H1 (cell line): ENCODE results near the gene RXRA. TPM values are rescaled to one million over a fixed set of nuclear protein-coding genes. Genes with fewer than 3 reads are reported as not detected.

ENCODE experiments used
- CTCF ChIA-PET: fragments of 300-600 bp; sonication (Branson Sonifier 250); formaldehyde crosslinking; loops from one replicate; lab custom pipeline; 2021; ENCODE audit not compliant: partially characterized antibody; lab: Charles Lee
- POLR2A ChIA-PET: fragments of 300-600 bp; sonication (Branson Sonifier 250); formaldehyde crosslinking; loops from one replicate; lab custom pipeline; 2021; ENCODE audit warnings: inconsistent platforms; ENCODE audit not compliant: partially characterized antibody; lab: Charles Lee
- DNase-seq, 2 experiments: peaks; one replicate each; pipeline versions ENCODE4 v3.0.0 to v3.0.0-alpha.2; 2010 to 2022; ENCODE audit warnings: low spot score in 2 of 2, low read depth in 1 of 2, mixed read lengths in 1 of 2
- FAIRE-seq: peaks from 2 replicates; lab custom pipeline; 2011; peaks lifted over from hg19 to GRCh38; lab: Jason Lieb, UNC
- H2AFZ ChIP-seq: 2 replicates; pipeline ENCODE4 v1.8.1; 2012; ENCODE audit warnings: low read length, inconsistent platforms
- H2AK5ac ChIP-seq: 2 replicates; pipeline ENCODE4 v1.6.1; 2013; ENCODE audit warnings: low read depth, low read length
- H2BK120ac ChIP-seq: replicated peaks from 2 replicates; pipeline ENCODE3; 2013; ENCODE audit warnings: low read depth, low read length, inconsistent platforms
- H2BK12ac ChIP-seq: 2 replicates; pipeline ENCODE4 v1.6.1; 2013; ENCODE audit warnings: low read depth, low read length
- H2BK15ac ChIP-seq: 2 replicates; pipeline ENCODE4 v1.6.1; 2013; ENCODE audit warnings: low read length
- H2BK20ac ChIP-seq: 2 replicates; pipeline ENCODE4 v1.6.1; 2013; ENCODE audit warnings: low read length
- H2BK5ac ChIP-seq: 2 replicates; pipeline ENCODE4 v1.6.1; 2013; ENCODE audit warnings: low read depth, low read length
- H3K14ac ChIP-seq: 2 replicates; pipeline ENCODE4 v1.6.1; 2013; ENCODE audit warnings: inconsistent platforms; ENCODE audit not compliant: insufficient read length
- H3K18ac ChIP-seq: 2 replicates; pipeline ENCODE4 v1.6.1; 2013; ENCODE audit warnings: low read length; ENCODE audit errors: extremely low read depth
- H3K23ac ChIP-seq: 2 replicates; pipeline ENCODE4 v1.6.1; 2013; ENCODE audit warnings: inconsistent platforms; ENCODE audit not compliant: insufficient read length
- H3K23me2 ChIP-seq: 2 replicates; pipeline ENCODE4 v1.6.1; 2013; ENCODE audit warnings: low read depth, low read length
- H3K27ac ChIP-seq: 2 replicates; pipeline ENCODE4 v1.6.1; 2011; ENCODE audit warnings: low read depth, low read length, inconsistent platforms
- H3K27me3 ChIP-seq, 4 experiments: replicated peaks in 1 of 4; 1 replicate in 1 of 4; 2 replicates in 3 of 4; pipeline versions ENCODE4 v1.6.1 to v1.8.1; 2011 to 2013; ENCODE audit warnings: low read length in 3 of 4, mild to moderate bottlenecking in 3 of 4, inconsistent platforms in 2 of 4, mixed read lengths in 2 of 4, moderate library complexity in 1 of 4; ENCODE audit not compliant: control insufficient read depth in 3 of 4, insufficient read depth in 3 of 4; ENCODE audit errors: extremely low read depth in 1 of 4
- H3K36me3 ChIP-seq, 4 experiments: 2 replicates each; pipeline versions ENCODE4 v1.6.1 to v1.8.1; 2011 to 2013; ENCODE audit warnings: mild to moderate bottlenecking in 4 of 4, low read length in 3 of 4, moderate library complexity in 2 of 4, control low read depth in 1 of 4, inconsistent platforms in 1 of 4; ENCODE audit not compliant: insufficient read depth in 4 of 4, control insufficient read depth in 2 of 4
- H3K4ac ChIP-seq: replicated peaks from 2 replicates; pipeline ENCODE3; 2013; ENCODE audit warnings: low read length, low read depth, mixed read lengths, inconsistent platforms; ENCODE audit not compliant: insufficient read length
- H3K4me1 ChIP-seq, 4 experiments: replicated peaks in 1 of 4; 1 replicate in 1 of 4; 2 replicates in 3 of 4; pipeline versions ENCODE4 v1.6.1 to v1.8.1; 2011 to 2013; ENCODE audit warnings: low read length in 3 of 4, inconsistent platforms in 2 of 4, mixed read lengths in 1 of 4; ENCODE audit not compliant: insufficient read depth in 4 of 4, control insufficient read depth in 3 of 4
- H3K4me2 ChIP-seq, 2 experiments: 2 replicates each; pipeline versions ENCODE4 v1.6.1 to v1.8.1; 2011 to 2013; ENCODE audit warnings: low read depth in 2 of 2, low read length in 2 of 2, control low read depth in 1 of 2, inconsistent platforms in 1 of 2, mild to moderate bottlenecking in 1 of 2; ENCODE audit not compliant: insufficient read depth in 1 of 2
- H3K4me3 ChIP-seq, 4 experiments: fragments of 200-600, 300-600 bp in 1 of 4; sonication (generic), shearing (Covaris generic), sonication (Bioruptor Twin) in 1 of 4; 2 replicates each; pipeline versions ENCODE4 v1.5.1 to v1.8.1; 2011 to 2016; ENCODE audit warnings: low read length in 4 of 4, low read depth in 3 of 4, control low read depth in 2 of 4, inconsistent platforms in 2 of 4, mild to moderate bottlenecking in 2 of 4, mixed read lengths in 1 of 4, moderate library complexity in 1 of 4; ENCODE audit not compliant: insufficient read depth in 2 of 4; ENCODE audit errors: extremely low read depth in 1 of 4
- H3K56ac ChIP-seq: replicated peaks from 2 replicates; pipeline ENCODE3; 2013; ENCODE audit warnings: low read depth, mild to moderate bottlenecking, mixed read lengths, low read length, inconsistent platforms; ENCODE audit not compliant: insufficient read length
- H3K79me1 ChIP-seq: 2 replicates; pipeline ENCODE4 v1.6.1; 2013; ENCODE audit warnings: low read depth, low read length, control low read depth
- H3K79me2 ChIP-seq, 2 experiments: 2 replicates each; pipeline versions ENCODE4 v1.6.1 to v1.8.1; 2012 to 2013; ENCODE audit warnings: low read length in 2 of 2, mild to moderate bottlenecking in 2 of 2, inconsistent platforms in 1 of 2; ENCODE audit not compliant: insufficient read depth in 2 of 2, control insufficient read depth in 1 of 2
- H3K9ac ChIP-seq, 4 experiments: replicated peaks in 1 of 4; 1 replicate in 1 of 4; 2 replicates in 3 of 4; pipeline versions ENCODE4 v1.6.1 to v1.8.1; 2011 to 2013; ENCODE audit warnings: low read depth in 3 of 4, low read length in 3 of 4, control low read depth in 2 of 4, mild to moderate bottlenecking in 2 of 4, moderate library complexity in 2 of 4, inconsistent platforms in 1 of 4; ENCODE audit errors: extremely low read depth in 1 of 4
- H3K9me3 ChIP-seq, 2 experiments: 2 replicates each; pipeline versions ENCODE4 v1.6.1 to v1.8.1; 2012 to 2013; ENCODE audit warnings: mild to moderate bottlenecking in 2 of 2, moderate library complexity in 2 of 2, control low read depth in 1 of 2, inconsistent platforms in 1 of 2, low read depth in 1 of 2, low read length in 1 of 2, mixed read lengths in 1 of 2; ENCODE audit not compliant: insufficient read depth in 2 of 2
- H4K20me1 ChIP-seq, 2 experiments: replicated peaks in 1 of 2; 2 replicates each; pipeline versions ENCODE3 to v1.8.1; 2011 to 2013; ENCODE audit warnings: inconsistent platforms in 2 of 2, low read length in 2 of 2, mild to moderate bottlenecking in 1 of 2; ENCODE audit not compliant: insufficient read depth in 2 of 2, control insufficient read depth in 1 of 2
- H4K5ac ChIP-seq: 2 replicates; pipeline ENCODE4 v1.6.1; 2013; ENCODE audit warnings: low read length, low read depth, mixed read lengths, inconsistent platforms; ENCODE audit not compliant: insufficient read length
- H4K8ac ChIP-seq: 2 replicates; pipeline ENCODE4 v1.8.0; 2013; ENCODE audit warnings: mild to moderate bottlenecking, moderate library complexity, low read length, inconsistent platforms; ENCODE audit not compliant: insufficient read depth; ENCODE audit errors: extremely low read depth
- H4K91ac ChIP-seq: replicated peaks from 2 replicates; pipeline ENCODE3; 2013; ENCODE audit warnings: low read length, mixed read lengths, inconsistent platforms; ENCODE audit not compliant: insufficient read length
- BRCA1 ChIP-seq: IDR thresholded peaks from 2 replicates; pipeline ENCODE4 v1.6.1; 2012; ENCODE audit warnings: low read depth, low read length, improper control_type of control experiment
- CHD1 ChIP-seq: IDR thresholded peaks from 2 replicates; pipeline ENCODE4 v1.6.1; 2012; ENCODE audit warnings: low read depth, low read length, improper control_type of control experiment
- CHD2 ChIP-seq: IDR thresholded peaks from 2 replicates; pipeline ENCODE4 v1.6.1; 2012; ENCODE audit warnings: low read length, improper control_type of control experiment
- EZH2 ChIP-seq: fragments of 200-600 bp; sonication (generic); IDR thresholded peaks from 2 replicates; pipeline ENCODE4 v1.7.1; 2012; ENCODE audit warnings: low read depth, mild to moderate bottlenecking, moderate library complexity, low read length, inconsistent platforms; ENCODE audit not compliant: severe bottlenecking
- PHF8 ChIP-seq: fragments of 200-600 bp; sonication (generic); conservative IDR thresholded peaks from 2 replicates; pipeline ENCODE4 v1.7.1; 2012; ENCODE audit warnings: low read depth, mild to moderate bottlenecking, inconsistent platforms, low read length, moderate library complexity
- RAD21 ChIP-seq, 2 experiments: IDR thresholded peaks in 1 of 2; conservative IDR thresholded peaks in 1 of 2; 2 replicates each; pipeline ENCODE4 v1.6.1; 2011; ENCODE audit warnings: low read depth in 2 of 2, low read length in 2 of 2, improper control_type of control experiment in 1 of 2, inconsistent platforms in 1 of 2, mild to moderate bottlenecking in 1 of 2, moderate library complexity in 1 of 2
- RNF2 ChIP-seq: fragments of 200-900, 300-1000 bp; sonication (generic); IDR thresholded peaks from 2 replicates; pipeline ENCODE4 v1.7.1; 2016; ENCODE audit warnings: borderline replicate concordance, low read depth, mild to moderate bottlenecking, antibody characterized with exemption, low read length; ENCODE audit not compliant: poor library complexity, severe bottlenecking; ENCODE audit errors: missing control alignments
- RXRA ChIP-seq: IDR thresholded peaks from 2 replicates; pipeline ENCODE4 v1.6.1; 2011; ENCODE audit warnings: low read depth, mild to moderate bottlenecking, low read length, moderate library complexity; ENCODE audit not compliant: insufficient read depth
- SIX5 ChIP-seq: IDR thresholded peaks from 2 replicates; pipeline ENCODE4 v1.6.1; 2011; ENCODE audit warnings: mild to moderate bottlenecking, low read depth, low read length
- TBP ChIP-seq: IDR thresholded peaks from 2 replicates; pipeline ENCODE4 v1.6.1; 2011; ENCODE audit warnings: low read depth, low read length, improper control_type of control experiment
- WGBS, 2 experiments: shearing (Covaris generic) in 1 of 2; methylation state at CpG; one replicate each; pipeline versions ENCODE4 v1.1.6 to v1.1.7; 2013 to 2015; ENCODE audit warnings: low lambda C conversion rate in 2 of 2, mixed read lengths in 2 of 2, inconsistent platforms in 1 of 2, low coverage in 1 of 2, missing lambda C conversion rate in 1 of 2; ENCODE audit not compliant: insufficient replicate concordance in 2 of 2, insufficient coverage in 1 of 2, insufficient read length in 1 of 2; ENCODE audit errors: extremely low coverage in 1 of 2, missing lambda C conversion rate in 1 of 2; 5-methylcytosine and 5-hydroxymethylcytosine counted together
- polyA plus RNA-seq, 7 experiments: library from polyadenylated mRNA; depleted of rRNA in 3 of 7; stranded (reverse) in 5 of 7; unstranded in 2 of 7; fragments of >200 nt in 5 of 7; fragments of 200-250 nt in 2 of 7; gene quantifications; 1 replicate in 5 of 7; 2 replicates in 1 of 7; 4 replicates in 1 of 7; pipeline versions ENCODE4 v1.2.1 to v1.2.3, GENCODE V29; 2011 to 2013; ENCODE audit warnings: missing spikeins in 2 of 7, mixed read lengths in 2 of 7
- total RNA-seq: library from RNA; stranded (reverse); fragmentation: NEBNext Ultra II Directional; extraction: Animal tissue kit (Norgen Biotek cat#: 25700); gene quantifications from 2 replicates; pipeline ENCODE4 v1.2.1, GENCODE V29; 2021
- TF ChIP-seq, protein P1 (sequence below): IDR thresholded peaks from 2 replicates; pipeline ENCODE4 v1.6.1; 2011; ENCODE audit warnings: low read length, improper control_type of control experiment

The RXRA gene
- total and polyA plus RNA-seq, 2 of the 8 experiments (the other 6 are each of a cell fraction or from before 2014, with no cell fraction given), result 9.8 to 29.4 TPM

DNA sequence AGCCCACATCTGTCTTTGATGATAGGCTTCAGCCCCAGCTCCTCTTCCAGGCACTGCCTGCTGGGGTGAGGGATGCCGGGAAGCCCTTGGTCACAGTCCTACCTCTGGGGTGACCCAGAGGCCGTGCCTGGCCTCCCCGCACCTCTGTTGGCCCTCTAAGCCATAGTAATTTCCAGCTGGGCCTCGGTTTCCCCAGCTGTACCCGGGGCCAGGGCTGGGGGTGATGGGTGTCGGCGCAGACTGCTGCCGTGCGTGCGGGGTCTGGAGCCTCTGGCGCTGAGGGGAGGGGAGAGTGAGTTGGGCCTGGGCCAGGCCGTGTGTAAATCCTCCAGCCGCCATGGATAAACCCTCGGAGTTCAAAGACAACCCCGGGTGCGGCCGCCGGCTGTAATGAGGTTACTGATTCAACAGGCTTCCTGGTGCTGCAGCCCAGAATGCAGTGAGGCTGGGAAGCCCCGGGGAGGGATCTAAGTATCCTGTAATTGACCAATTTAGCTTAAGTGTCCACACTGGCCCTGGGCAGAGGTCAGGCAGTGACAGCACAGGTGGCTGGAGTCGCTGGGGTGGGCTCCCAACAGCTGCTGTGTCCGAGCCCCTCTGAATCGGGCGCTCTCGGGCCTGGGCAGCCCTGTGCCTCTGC is 7.1 kb downstream of the RXRA start:
- Histone ChIP-seq H4K8ac (peak overlapping the region; percentile 73; the same call in 1 of the 2 replicates), H3K36me3 (no peaks in the 10 kb centered on the region), H3K4me1 (peaks cover 0 to 18% (median 7%) of the 10 kb centered on the region in 4 experiments; a peak in 4 of 7 replicates), H3K4me3 (no peak overlapping the region), H4K91ac (no peak overlapping the region), H3K27ac (no peak overlapping the region), H4K20me1 (peaks cover 20 to 31% of the 10 kb centered on the region in 2 experiments), H2BK12ac (no peak overlapping the region), H3K9ac (no peak overlapping the region), H3K18ac (no peak overlapping the region), H3K56ac (no peak overlapping the region), H3K14ac (no peak overlapping the region), H2BK120ac (no peak overlapping the region), H2AFZ (no peak overlapping the region), H3K4ac (no peak overlapping the region), H2AK5ac (no peak overlapping the region), H3K79me2 (peaks cover 8 to 96% of the 10 kb centered on the region in 2 experiments; a peak in 3 of 4 replicates), H2BK5ac (no peak overlapping the region), H3K79me1 (peaks cover 43% of the 10 kb centered on the region), H2BK15ac (no peak overlapping the region), H3K9me3 (no peaks in the 10 kb centered on the region), H3K23me2 (no peaks in the 10 kb centered on the region), H3K27me3 (no peaks in the 10 kb centered on the region), H4K5ac (no peak overlapping the region), H2BK20ac (no peak overlapping the region), H3K23ac (no peak overlapping the region), H3K4me2 (no peak overlapping the region)
- no peak for DNase-seq
- ChIA-PET POLR2A (no interaction called here), CTCF (interaction anchor here (1.0 to 1.7 kb wide), 3 partner anchors 10 to 78 kb away, joined by 3 to 7 read pairs (median 4); no protein-coding TSS in a partner anchor)
- no peak for FAIRE-seq
- 88% methylated on average over 21 of the region's 24 CpGs; no CpG with 5 or more reads in 1 of the 2 experiments for WGBS, 2 experiments
- TF ChIP-seq RNF2 (no peak), TBP (no peak), BRCA1 (no peak), EZH2 (no peak), PHF8 (no peak), CHD2 (no peak), RXRA (no peak), RAD21 (IDR thresholded peaks at IDR 0.05 in 1 of 2, conservative IDR thresholded peaks at IDR 0.05 in 1 of 2; ENCODE audit: low read depth in 2 of 2, low read length in 2 of 2) (no peak), CHD1 (no peak), SIX5 (no peak)
- TF ChIP-seq, protein P1, sequence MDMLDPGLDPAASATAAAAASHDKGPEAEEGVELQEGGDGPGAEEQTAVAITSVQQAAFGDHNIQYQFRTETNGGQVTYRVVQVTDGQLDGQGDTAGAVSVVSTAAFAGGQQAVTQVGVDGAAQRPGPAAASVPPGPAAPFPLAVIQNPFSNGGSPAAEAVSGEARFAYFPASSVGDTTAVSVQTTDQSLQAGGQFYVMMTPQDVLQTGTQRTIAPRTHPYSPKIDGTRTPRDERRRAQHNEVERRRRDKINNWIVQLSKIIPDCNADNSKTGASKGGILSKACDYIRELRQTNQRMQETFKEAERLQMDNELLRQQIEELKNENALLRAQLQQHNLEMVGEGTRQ, result no peak
